Body of pancreas (tissue), 4 donors: ENCODE measurements around the gene GULP1. TPM values are rescaled to one million over a fixed set of nuclear protein-coding genes. Genes with fewer than 3 reads are reported as not detected.

ENCODE experiments used
- ATAC-seq: fragments of 150-250 bp; one replicate; pipeline ENCODE4 v1.9.1; 2016
- DNase-seq, 4 donors: peaks; one replicate each; pipeline ENCODE4 v3.0.0-alpha.2; 2019
- H3K27ac ChIP-seq, 4 donors: fragments of 200-600 bp; sonication (generic); 1 replicate in 3 of 4; 2 replicates in 1 of 4; pipeline versions ENCODE4 v1.5.1 to v1.6.1; 2016 to 2019; ENCODE audit warnings: mild to moderate bottlenecking in 1 of 4, mixed read lengths in 1 of 4, moderate library complexity in 1 of 4
- H3K27me3 ChIP-seq, 2 donors: fragments of 200-600 bp; sonication (generic); one replicate each; pipeline ENCODE4 v1.6.0; 2016; ENCODE audit warnings: mild to moderate bottlenecking in 1 of 2
- H3K36me3 ChIP-seq, 2 donors: fragments of 200-600 bp; sonication (generic); replicated peaks in 1 of 2; 2 replicates each; pipeline ENCODE4 v1.5.1; 2016; ENCODE audit warnings: low read depth in 2 of 2; ENCODE audit not compliant: insufficient read depth in 1 of 2
- H3K4me1 ChIP-seq: fragments of 200-600 bp; sonication (generic); one replicate; pipeline ENCODE4 v1.6.0; 2016
- H3K4me3 ChIP-seq, 2 donors: fragments of 200-600 bp; sonication (generic); 1 replicate in 1 of 2; 2 replicates in 1 of 2; pipeline ENCODE4 v1.5.1; 2016 to 2019
- H3K9me3 ChIP-seq, 3 donors: fragments of 200-600 bp; sonication (generic); 1 replicate in 2 of 3; 2 replicates in 1 of 3; pipeline ENCODE4 v1.5.1; 2016
- CTCF ChIP-seq, 7 experiments: fragments of 450-650 bp in 4 of 7; fragments of 200-600 bp in 3 of 7; sonication (generic) in 3 of 7; IDR thresholded peaks; one replicate each; pipeline ENCODE4 v1.5.1; 2016 to 2019; ENCODE audit warnings: antibody characterized with exemption in 7 of 7
- POLR2A ChIP-seq, 3 donors: fragments of 450-650 bp; IDR thresholded peaks; one replicate each; pipeline ENCODE4 v1.6.1; 2016; ENCODE audit warnings: antibody characterized with exemption in 3 of 3, mild to moderate bottlenecking in 2 of 3
- WGBS, 2 donors: methylation state at CpG; one replicate each; pipeline ENCODE4 v1.1.5; 2017; 5-methylcytosine and 5-hydroxymethylcytosine counted together
- intact Hi-C: fragments of 100-400 bp; cut with DNase I; formaldehyde crosslinking; loops from one replicate; pipeline ENCODE4 v1.15.1; 2023
- total RNA-seq, 2 donors: library from RNA; depleted of rRNA; stranded (reverse); fragments of >200 nt; gene quantifications; one replicate each; pipeline ENCODE4 v1.1.0, GENCODE V29; 2016

The GULP1 gene
- total RNA-seq, 2 donors from 2014 or later, result 24.7 to 50.3 TPM

- Histone ChIP-seq H3K36me3 (peaks cover 0 to 2% of the 10 kb centered on the region in 2 donors), H3K4me1 (no peaks in the 10 kb centered on the region), H3K27me3 (no peaks in the 10 kb centered on the region), H3K27ac (no peak overlapping the region), H3K4me3 (no peak overlapping the region), H3K9me3 (no peaks in the 10 kb centered on the region)
- intact Hi-C loops, result no loop called here
- ATAC-seq, result no peak
- TF ChIP-seq POLR2A (IDR thresholded peaks at IDR 0.05), result no peak
- TF ChIP-seq CTCF (IDR thresholded peaks at IDR 0.05), result no peak
- 94 to 100% methylated on average over 1 of the region's 1 CpG for WGBS, 2 donors
- no peak for DNase-seq
These were observed 281.8 kb downstream of the GULP1 start for GRCh38 chr2:188573453-188573852.

- intact Hi-C loops, result no loop called here
- WGBS, 2 donors, result 89 to 97% methylated on average over 2 of the region's 2 CpGs
- H3K27me3 ChIP-seq, result no peaks in the 10 kb centered on the region
- no peaks in the 10 kb centered on the region for H3K4me1 ChIP-seq
- no peak for ATAC-seq
- TF ChIP-seq CTCF (IDR thresholded peaks at IDR 0.05), result no peak
- H3K36me3 ChIP-seq, result no peaks in the 10 kb centered on the region
- DNase-seq, result no peak
- H3K4me3 ChIP-seq, result no peak overlapping the region
- H3K27ac ChIP-seq, result no peak overlapping the region
- no peaks in the 10 kb centered on the region for H3K9me3 ChIP-seq
These were observed 284.3 kb downstream of the GULP1 start for GRCh38 chr2:188576006-188576405.

- intact Hi-C loops, result no loop called here
- Histone ChIP-seq H3K4me3 (no peak overlapping the region), H3K36me3 (no peaks in the 10 kb centered on the region), H3K27ac (no peak overlapping the region), H3K4me1 (no peaks in the 10 kb centered on the region), H3K27me3 (no peaks in the 10 kb centered on the region), H3K9me3 (no peaks in the 10 kb centered on the region)
- TF ChIP-seq POLR2A (IDR thresholded peaks at IDR 0.05) (no peak), CTCF (IDR thresholded peaks at IDR 0.05) (no peak)
- no peak for ATAC-seq
- DNase-seq, result no peak
- 69 to 83% methylated on average over 1 of the region's 1 CpG for WGBS, 2 donors
These were observed 285.0 kb downstream of the GULP1 start for GRCh38 chr2:188576651-188577050.

- ATAC-seq, result no peak
- intact Hi-C loops, result no loop called here
- 67 to 71% methylated on average over 2 of the region's 2 CpGs for WGBS, 2 donors
These were observed 285.6 kb downstream of the GULP1 start for GRCh38 chr2:188577231-188577630.

More at GRCh38 chr2:188577231-188577630, 285.6 kb downstream of the GULP1 start:
- H3K27ac ChIP-seq, result no peak overlapping the region
- no peak for TF ChIP-seq CTCF (IDR thresholded peaks at IDR 0.05)
- no peak for TF ChIP-seq POLR2A (IDR thresholded peaks at IDR 0.05)
- no peaks in the 10 kb centered on the region for H3K9me3 ChIP-seq
- DNase-seq, result no peak
- H3K27me3 ChIP-seq, result no peaks in the 10 kb centered on the region
- H3K36me3 ChIP-seq, result no peaks in the 10 kb centered on the region
- H3K4me1 ChIP-seq, result no peaks in the 10 kb centered on the region
- no peak overlapping the region for H3K4me3 ChIP-seq
